ENCODE measurements around the gene IPCEF1. TPM values are rescaled to one million over a fixed set of nuclear protein-coding genes. Genes with fewer than 3 reads are reported as not detected.

The IPCEF1 gene
- total RNA-seq (10 to 100 TPM; 50.4 to 63.1 TPM), total RNA-seq (37.4 to 46.8 reads per million in 2 donors)

DNA sequence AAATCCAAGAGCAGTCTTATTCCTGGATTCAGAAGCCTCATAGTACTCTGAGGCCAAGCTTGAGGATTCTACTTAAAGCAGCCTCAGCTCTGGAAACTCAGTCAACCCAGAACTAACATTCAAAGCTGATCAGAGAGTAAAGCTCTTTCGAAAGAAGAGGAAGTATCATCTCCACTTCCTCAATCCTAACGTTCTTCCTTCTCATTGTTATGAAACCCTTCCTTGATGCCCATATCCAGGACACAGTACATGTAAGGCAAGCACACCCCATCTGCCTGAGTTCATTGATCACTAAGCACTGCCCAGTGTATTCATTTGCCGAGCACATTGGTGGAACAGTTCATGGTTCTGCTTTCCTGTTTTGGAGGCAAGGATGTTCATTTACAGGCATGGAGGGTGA, at the start of gene IPCEF1:
Gene IPCEF1, minus strand, starts transcription at position 114 of the 400 bp plus-strand sequence. CDS start 90,856 bp downstream, outside the sequence.
- no peak within 1 kb of the TSS for H3K4me3 Mint-ChIP-seq
- no peaks in the 10 kb centered on the region for H3K9me3 ChIP-seq (ENCODE audit: control insufficient read depth, low read length, poor library complexity, severe bottlenecking)
- H3K27ac Mint-ChIP-seq: no peak within 1 kb of the TSS
- H3K4me1 Mint-ChIP-seq: peaks cover 6% of the 10 kb centered on the region
- no peaks in the 10 kb centered on the region for H3K36me3 Mint-ChIP-seq (ENCODE audit: low read depth)
- ATAC-seq (peak; percentile 27), DNase-seq (no peak)
- H3K27me3 Mint-ChIP-seq: peaks cover 36% of the 10 kb centered on the region

DNA sequence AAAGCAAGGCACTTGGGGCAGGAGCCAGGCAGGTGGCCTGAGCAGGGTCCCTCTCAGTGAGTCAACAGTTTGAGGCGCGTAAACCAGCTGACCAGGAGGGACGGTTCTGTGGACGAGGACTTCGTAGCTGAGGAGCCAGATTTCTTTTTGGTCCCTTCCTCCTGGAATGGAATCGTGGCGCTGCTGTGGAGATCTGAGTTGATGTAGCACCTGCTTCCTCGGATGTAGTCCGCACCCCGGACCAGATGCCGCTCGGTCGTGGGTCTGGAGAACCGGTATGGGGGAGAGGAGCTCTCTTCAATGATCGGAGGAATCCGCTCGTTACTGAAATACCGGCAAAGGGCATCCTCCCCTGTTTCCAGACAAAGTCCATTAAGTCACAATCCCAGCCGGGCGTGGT, 49.7 kb upstream of the IPCEF1 start:
- DNase-seq (no peak), ATAC-seq (no peak)
- peaks cover 18% of the 10 kb centered on the region for H3K27me3 Mint-ChIP-seq
- no peak overlapping the region for H3K27ac Mint-ChIP-seq
- H3K36me3 Mint-ChIP-seq (ENCODE audit: low read depth): no peaks in the 10 kb centered on the region
- no peaks in the 10 kb centered on the region for H3K9me3 ChIP-seq (ENCODE audit: control insufficient read depth, low read length, poor library complexity, severe bottlenecking)
- H3K4me3 Mint-ChIP-seq: no peak overlapping the region
- H3K4me1 Mint-ChIP-seq: peaks cover 3% of the 10 kb centered on the region

DNA sequence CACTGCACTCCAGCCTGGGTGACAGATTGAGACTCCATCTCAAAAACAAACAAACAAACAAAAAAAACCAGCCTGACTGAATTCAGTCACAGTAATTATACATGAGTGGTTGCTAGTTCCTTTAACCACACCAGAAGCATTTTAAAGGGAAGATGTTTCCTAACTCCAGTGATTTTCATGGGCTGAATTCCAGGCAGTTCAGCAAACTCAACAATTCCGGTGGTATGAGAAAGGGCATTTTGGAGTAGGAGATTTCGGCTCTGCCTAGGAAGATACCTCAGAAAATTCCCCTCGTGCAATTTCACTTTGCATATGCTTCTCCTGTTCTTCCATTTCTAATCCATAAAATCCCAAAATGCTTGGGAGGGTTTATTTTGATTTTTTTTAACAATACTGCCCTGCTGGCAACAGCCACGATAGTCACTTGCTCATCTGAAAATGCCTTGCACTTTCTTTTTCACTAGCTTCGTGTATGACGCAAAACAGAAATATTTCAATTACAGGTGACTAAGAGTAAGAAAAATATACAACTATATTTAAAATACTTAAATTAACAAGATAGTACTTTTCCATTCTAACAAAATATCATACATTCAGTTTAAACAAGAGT, 48.3 kb upstream of the IPCEF1 start:
- Mint-ChIP-seq H3K27me3 (peaks cover 8% of the 10 kb centered on the region), H3K4me1 (peaks cover 3% of the 10 kb centered on the region), H3K27ac (no peak overlapping the region), H3K36me3 (ENCODE audit: low read depth) (no peaks in the 10 kb centered on the region), H3K4me3 (no peak overlapping the region)
- ATAC-seq: no peak
- DNase-seq: no peak
- H3K9me3 ChIP-seq (ENCODE audit: control insufficient read depth, low read length, poor library complexity, severe bottlenecking): no peaks in the 10 kb centered on the region

GRCh38 chr6:154403788-154404187, 47.2 kb upstream of the IPCEF1 start:
- DNase-seq: no peak
- peaks cover 3% of the 10 kb centered on the region for H3K4me1 Mint-ChIP-seq
- H3K9me3 ChIP-seq (ENCODE audit: control insufficient read depth, low read length, poor library complexity, severe bottlenecking): no peaks in the 10 kb centered on the region
- H3K36me3 Mint-ChIP-seq (ENCODE audit: low read depth): no peaks in the 10 kb centered on the region
- peaks cover 8% of the 10 kb centered on the region for H3K27me3 Mint-ChIP-seq
- H3K27ac Mint-ChIP-seq: no peak overlapping the region
- H3K4me3 Mint-ChIP-seq: no peak overlapping the region
- no peak for ATAC-seq

- DNase-seq (no peak), ATAC-seq (no peak)
- Mint-ChIP-seq H3K27ac (no peak overlapping the region), H3K4me1 (peaks cover 3% of the 10 kb centered on the region), H3K4me3 (no peak overlapping the region), H3K36me3 (ENCODE audit: low read depth) (no peaks in the 10 kb centered on the region), H3K27me3 (peaks cover 8% of the 10 kb centered on the region)
- no peaks in the 10 kb centered on the region for H3K9me3 ChIP-seq (ENCODE audit: control insufficient read depth, low read length, poor library complexity, severe bottlenecking)
These were observed 45.6 kb upstream of the IPCEF1 start for GRCh38 chr6:154402081-154402780.

GRCh38 chr6:154399097-154399496, 42.5 kb upstream of the IPCEF1 start:
- H3K4me1 Mint-ChIP-seq: no peaks in the 10 kb centered on the region
- H3K27me3 Mint-ChIP-seq: peaks cover 5% of the 10 kb centered on the region
- H3K4me3 Mint-ChIP-seq: no peak overlapping the region

DNA sequence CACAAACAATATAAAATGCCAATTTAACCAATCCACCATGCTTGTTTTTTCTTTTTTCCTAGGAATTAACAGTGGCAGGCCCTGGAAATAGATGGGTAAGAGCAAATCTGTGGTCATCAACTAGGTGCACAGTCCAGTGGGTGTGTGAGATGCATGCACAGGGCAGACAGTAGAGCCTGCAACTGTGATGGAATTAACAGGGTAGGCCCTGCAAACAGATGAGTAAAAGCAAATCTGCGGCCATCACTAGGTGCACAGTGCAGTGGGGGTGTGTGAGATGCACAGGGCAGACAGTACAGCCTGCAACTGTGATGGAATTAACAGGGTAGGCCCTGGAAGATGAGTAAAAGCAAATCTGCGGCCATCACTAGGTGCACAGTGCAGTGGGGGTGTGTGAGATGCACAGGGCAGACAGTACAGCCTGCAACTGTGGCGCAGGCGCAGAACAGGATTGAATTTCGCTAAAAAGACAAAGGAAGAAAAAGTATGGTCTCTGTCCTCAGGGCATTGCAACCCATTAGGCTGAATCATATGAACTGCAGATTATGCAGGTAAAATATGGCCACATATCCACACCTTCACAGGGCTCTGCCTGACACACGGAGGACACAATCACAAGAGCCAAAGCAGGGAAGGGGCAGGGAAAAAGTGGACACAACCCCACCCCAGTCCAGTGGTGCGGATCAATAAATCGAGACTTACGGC, 41.0 kb upstream of the IPCEF1 start:
- H3K9me3 ChIP-seq (ENCODE audit: control insufficient read depth, low read length, poor library complexity, severe bottlenecking): no peaks in the 10 kb centered on the region
- Mint-ChIP-seq H3K36me3 (ENCODE audit: low read depth) (no peaks in the 10 kb centered on the region), H3K4me1 (no peaks in the 10 kb centered on the region), H3K27ac (no peak overlapping the region), H3K4me3 (no peak overlapping the region), H3K27me3 (peaks cover 5% of the 10 kb centered on the region)
- no peak for ATAC-seq
- DNase-seq: no peak

More at GRCh38 chr6:154399097-154399496, 42.5 kb upstream of the IPCEF1 start:
- Mint-ChIP-seq H3K27ac (no peak overlapping the region), H3K36me3 (ENCODE audit: low read depth) (no peaks in the 10 kb centered on the region)
- DNase-seq (no peak), ATAC-seq (no peak)
- H3K9me3 ChIP-seq (ENCODE audit: control insufficient read depth, low read length, poor library complexity, severe bottlenecking): no peaks in the 10 kb centered on the region

DNA sequence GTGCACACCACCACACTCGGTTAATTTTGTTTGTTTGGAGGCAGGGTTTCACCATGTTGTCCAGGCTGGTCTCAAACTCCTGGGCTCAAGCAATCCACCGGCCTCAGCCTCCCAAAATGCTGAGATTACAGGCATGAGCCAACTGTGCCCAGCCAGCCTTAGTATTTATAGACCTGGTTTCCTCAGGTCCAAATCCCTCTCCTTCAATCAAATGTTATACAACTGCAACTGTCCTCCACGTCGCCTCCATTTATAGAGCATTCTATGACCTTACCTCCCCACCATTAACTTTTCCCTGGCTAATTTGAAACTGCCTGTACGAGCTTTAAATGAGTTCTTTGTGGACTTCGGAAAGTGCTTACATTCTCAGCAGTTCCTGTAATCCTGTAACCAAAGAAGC, 39.3 kb upstream of the IPCEF1 start:
- Mint-ChIP-seq H3K4me3 (no peak overlapping the region), H3K4me1 (no peaks in the 10 kb centered on the region), H3K27me3 (peaks cover 14% of the 10 kb centered on the region), H3K36me3 (ENCODE audit: low read depth) (peaks cover 2% of the 10 kb centered on the region), H3K27ac (no peak overlapping the region)
- no peak for DNase-seq
- no peaks in the 10 kb centered on the region for H3K9me3 ChIP-seq (ENCODE audit: control insufficient read depth, low read length, poor library complexity, severe bottlenecking)
- no peak for ATAC-seq

DNA sequence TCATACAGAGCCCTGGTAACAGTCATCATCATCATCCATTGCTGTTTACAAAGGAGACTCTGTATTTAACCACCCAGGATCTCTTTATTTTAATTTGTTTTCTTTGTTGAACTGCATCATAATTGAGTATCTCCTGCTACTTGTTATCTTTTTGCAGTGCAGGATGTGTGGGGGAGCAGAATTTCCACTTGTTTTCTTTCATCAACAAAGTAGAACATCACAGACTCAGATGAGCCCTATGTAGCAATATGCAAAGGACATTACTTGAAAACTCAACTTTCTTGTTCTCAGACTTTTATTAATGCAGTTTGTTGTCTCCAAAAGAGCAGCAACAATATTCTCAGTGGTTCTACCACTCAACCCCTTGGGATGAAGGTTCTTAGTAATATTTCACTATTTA, 38.7 kb upstream of the IPCEF1 start:
- H3K4me3 Mint-ChIP-seq: no peak overlapping the region
- no peak overlapping the region for H3K27ac Mint-ChIP-seq
- H3K4me1 Mint-ChIP-seq: no peaks in the 10 kb centered on the region
- peaks cover 14% of the 10 kb centered on the region for H3K27me3 Mint-ChIP-seq
- H3K36me3 Mint-ChIP-seq (ENCODE audit: low read depth): peaks cover 2% of the 10 kb centered on the region
- DNase-seq: no peak
- ATAC-seq: no peak
- H3K9me3 ChIP-seq (ENCODE audit: control insufficient read depth, low read length, poor library complexity, severe bottlenecking): no peaks in the 10 kb centered on the region

DNA sequence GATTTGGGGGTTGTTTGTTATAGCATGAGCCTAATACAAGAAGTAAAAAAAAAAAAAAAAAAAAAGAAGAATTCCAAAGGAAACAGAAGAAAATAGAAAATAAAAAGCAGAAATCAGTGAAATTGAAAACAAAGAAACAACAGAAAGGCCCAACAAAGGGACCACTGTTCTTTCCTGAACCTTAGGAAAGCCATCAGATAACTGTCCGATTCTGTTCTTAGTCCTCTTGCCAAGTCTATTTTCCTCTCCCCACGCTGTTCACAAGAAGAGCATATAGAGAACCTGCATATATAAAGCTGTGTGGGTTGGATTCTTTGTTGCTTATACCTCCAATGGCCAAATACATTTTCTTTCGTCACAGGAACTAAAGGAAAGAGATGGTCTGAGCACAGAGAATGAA, 38.0 kb upstream of the IPCEF1 start:
- H3K36me3 Mint-ChIP-seq (ENCODE audit: low read depth): peaks cover 2% of the 10 kb centered on the region
- H3K4me1 Mint-ChIP-seq: no peaks in the 10 kb centered on the region
- H3K27me3 Mint-ChIP-seq: peaks cover 14% of the 10 kb centered on the region
- ATAC-seq (no peak), DNase-seq (no peak)
- no peaks in the 10 kb centered on the region for H3K9me3 ChIP-seq (ENCODE audit: control insufficient read depth, low read length, poor library complexity, severe bottlenecking)
- H3K27ac Mint-ChIP-seq: no peak overlapping the region
- H3K4me3 Mint-ChIP-seq: no peak overlapping the region

- H3K4me1 Mint-ChIP-seq: no peaks in the 10 kb centered on the region
- DNase-seq: no peak
- no peak overlapping the region for H3K27ac Mint-ChIP-seq
- no peak for ATAC-seq
- no peaks in the 10 kb centered on the region for H3K9me3 ChIP-seq (ENCODE audit: control insufficient read depth, low read length, poor library complexity, severe bottlenecking)
- peaks cover 32% of the 10 kb centered on the region for H3K27me3 Mint-ChIP-seq
- peaks cover 2% of the 10 kb centered on the region for H3K36me3 Mint-ChIP-seq (ENCODE audit: low read depth)
- H3K4me3 Mint-ChIP-seq: no peak overlapping the region
These were observed 33.4 kb upstream of the IPCEF1 start for GRCh38 chr6:154390034-154390433.

GRCh38 chr6:154388803-154389202, 32.2 kb upstream of the IPCEF1 start:
- peaks cover 2% of the 10 kb centered on the region for H3K36me3 Mint-ChIP-seq (ENCODE audit: low read depth)
- no peak for DNase-seq
- H3K27ac Mint-ChIP-seq: no peak overlapping the region
- H3K9me3 ChIP-seq (ENCODE audit: control insufficient read depth, low read length, poor library complexity, severe bottlenecking): no peaks in the 10 kb centered on the region
- no peak overlapping the region for H3K4me3 Mint-ChIP-seq
- H3K4me1 Mint-ChIP-seq: no peaks in the 10 kb centered on the region
- no peak for ATAC-seq
- peaks cover 29% of the 10 kb centered on the region for H3K27me3 Mint-ChIP-seq

GRCh38 chr6:154386848-154387717, 30.5 kb upstream of the IPCEF1 start:
- peaks cover 29% of the 10 kb centered on the region for H3K27me3 Mint-ChIP-seq
- DNase-seq (no peak), ATAC-seq (no peak)
- peaks cover 2% of the 10 kb centered on the region for H3K36me3 Mint-ChIP-seq (ENCODE audit: low read depth)
- no peak overlapping the region for H3K4me3 Mint-ChIP-seq
- no peak overlapping the region for H3K27ac Mint-ChIP-seq
- H3K4me1 Mint-ChIP-seq: no peaks in the 10 kb centered on the region
- H3K9me3 ChIP-seq (ENCODE audit: control insufficient read depth, low read length, poor library complexity, severe bottlenecking): no peaks in the 10 kb centered on the region
